ENCODE data around the gene C21orf58. TPM values are rescaled to one million over a fixed set of nuclear protein-coding genes. Genes with fewer than 3 reads are reported as not detected.

The C21orf58 gene
- total RNA-seq, 1 donor = 5.6 TPM

- H3K4me3 ChIP-seq (ENCODE audit: low read depth, low read length) = no peak overlapping the region
- TF ChIP-seq CTCF (IDR thresholded peaks at IDR 0.05; ENCODE audit: insufficient read depth, low read depth, low read length) = no peak
- no peak for DNase-seq (ENCODE audit: low read depth)
Observed at GRCh38 chr21:46326110-46326703, 2.5 kb upstream of the C21orf58 start.

- TF ChIP-seq CTCF (IDR thresholded peaks at IDR 0.05; ENCODE audit: insufficient read depth, low read depth, low read length) = peak; percentile 31
Observed at GRCh38 chr21:46325073-46325912, 1.6 kb upstream of the C21orf58 start.

GRCh38 chr21:46324390-46325072 lies 861 bp upstream of the C21orf58 start:
- peak overlapping the region; percentile 81 for H3K4me3 ChIP-seq (ENCODE audit: low read depth, low read length)
- DNase-seq (ENCODE audit: low read depth) = peak; percentile 83
- TF ChIP-seq CTCF (IDR thresholded peaks at IDR 0.05; ENCODE audit: insufficient read depth, low read depth, low read length) = peak; percentile 8

More at GRCh38 chr21:46325073-46325912, 1.6 kb upstream of the C21orf58 start:
- H3K4me3 ChIP-seq (ENCODE audit: low read depth, low read length) = peak overlapping the region; percentile 81
- peak; percentile 59 for DNase-seq (ENCODE audit: low read depth)

- H3K4me3 ChIP-seq (ENCODE audit: low read depth, low read length) = peak overlapping the region; percentile 79
- no peak for TF ChIP-seq CTCF (IDR thresholded peaks at IDR 0.05; ENCODE audit: insufficient read depth, low read depth, low read length)
- no peak for DNase-seq (ENCODE audit: low read depth)
Observed at GRCh38 chr21:46323227-46323709, 402 bp downstream of the C21orf58 start.

GRCh38 chr21:46322351-46323226 lies 1.1 kb downstream of the C21orf58 start:
- peak overlapping the region; percentile 79 for H3K4me3 ChIP-seq (ENCODE audit: low read depth, low read length)

More at GRCh38 chr21:46322351-46323226, 1.1 kb downstream of the C21orf58 start:
- TF ChIP-seq CTCF (IDR thresholded peaks at IDR 0.05; ENCODE audit: insufficient read depth, low read depth, low read length) = no peak
- peak; percentile 46 for DNase-seq (ENCODE audit: low read depth)

Measured in fibroblast of villous mesenchyme (primary cell).